ENCODE measurements around the gene CLDN6.
"Not testable (repeated sequence)": the region's sequence is repeated elsewhere in the genome, so short reads cannot be mapped to it uniquely, and the experiment has no call there.

The CLDN6 gene, protein sequence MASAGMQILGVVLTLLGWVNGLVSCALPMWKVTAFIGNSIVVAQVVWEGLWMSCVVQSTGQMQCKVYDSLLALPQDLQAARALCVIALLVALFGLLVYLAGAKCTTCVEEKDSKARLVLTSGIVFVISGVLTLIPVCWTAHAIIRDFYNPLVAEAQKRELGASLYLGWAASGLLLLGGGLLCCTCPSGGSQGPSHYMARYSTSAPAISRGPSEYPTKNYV

DNA sequence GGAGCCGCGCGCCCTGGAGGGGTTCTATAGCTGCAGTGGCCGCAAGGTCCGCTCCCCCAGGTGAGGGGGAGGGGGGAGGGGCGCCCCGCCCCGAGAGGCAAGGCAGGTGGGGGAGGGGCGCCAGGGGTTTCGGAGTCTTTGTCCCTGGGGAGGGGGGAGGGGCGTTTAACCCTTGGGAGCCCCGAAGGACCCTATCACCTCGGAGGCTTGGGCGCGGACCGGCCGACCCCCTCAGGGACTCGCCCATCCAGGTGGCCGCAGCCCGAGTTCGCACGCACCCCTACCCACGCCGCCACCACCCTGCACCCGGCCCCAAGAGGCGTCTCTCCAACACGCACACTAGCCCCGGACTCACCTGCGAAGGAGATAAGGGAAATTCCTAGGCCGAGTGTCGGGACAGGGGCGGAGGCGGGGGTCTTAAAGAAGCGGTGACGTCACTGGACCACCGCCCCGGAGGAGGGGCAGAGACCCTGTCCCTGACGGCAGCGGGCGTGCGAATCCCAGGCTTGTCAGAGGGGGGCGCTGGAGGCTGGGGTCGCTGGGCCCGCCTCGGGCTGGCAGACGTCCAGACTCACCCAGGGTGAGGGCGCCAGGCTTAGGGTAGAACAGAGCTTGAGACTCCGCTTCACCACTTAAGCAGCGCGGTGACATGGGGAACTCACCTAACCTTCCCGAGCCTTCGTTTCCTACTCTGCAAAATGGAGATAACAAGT is at the start of gene CLDN6:
TSS of gene CLDN6 (minus strand) at position 390 of the 713 bp plus-strand sequence. CDS start 2,162 bp downstream, outside the sequence.
- in situ Hi-C loops (cut with MboI; ENCODE audit: low sequenced_read_pairs), result no loop called here

DNA sequence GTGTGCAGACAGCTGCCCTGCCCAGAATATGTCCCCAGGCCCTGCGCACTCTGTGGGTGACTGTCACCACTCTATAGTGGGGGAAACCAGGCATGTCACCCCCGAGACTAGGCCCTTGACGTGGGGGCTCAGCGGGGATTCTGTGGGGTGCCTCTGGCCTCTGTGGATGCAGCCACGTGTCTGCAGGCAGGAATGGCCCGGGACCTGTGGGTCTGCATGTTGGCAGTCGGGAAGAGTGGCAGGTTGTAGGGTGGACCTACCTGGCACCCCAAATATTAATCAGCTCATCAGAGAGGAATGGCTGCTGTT is 48.4 kb upstream of the CLDN6 start:
- in situ Hi-C loops (cut with MboI; ENCODE audit: low sequenced_read_pairs), result no loop called here

DNA sequence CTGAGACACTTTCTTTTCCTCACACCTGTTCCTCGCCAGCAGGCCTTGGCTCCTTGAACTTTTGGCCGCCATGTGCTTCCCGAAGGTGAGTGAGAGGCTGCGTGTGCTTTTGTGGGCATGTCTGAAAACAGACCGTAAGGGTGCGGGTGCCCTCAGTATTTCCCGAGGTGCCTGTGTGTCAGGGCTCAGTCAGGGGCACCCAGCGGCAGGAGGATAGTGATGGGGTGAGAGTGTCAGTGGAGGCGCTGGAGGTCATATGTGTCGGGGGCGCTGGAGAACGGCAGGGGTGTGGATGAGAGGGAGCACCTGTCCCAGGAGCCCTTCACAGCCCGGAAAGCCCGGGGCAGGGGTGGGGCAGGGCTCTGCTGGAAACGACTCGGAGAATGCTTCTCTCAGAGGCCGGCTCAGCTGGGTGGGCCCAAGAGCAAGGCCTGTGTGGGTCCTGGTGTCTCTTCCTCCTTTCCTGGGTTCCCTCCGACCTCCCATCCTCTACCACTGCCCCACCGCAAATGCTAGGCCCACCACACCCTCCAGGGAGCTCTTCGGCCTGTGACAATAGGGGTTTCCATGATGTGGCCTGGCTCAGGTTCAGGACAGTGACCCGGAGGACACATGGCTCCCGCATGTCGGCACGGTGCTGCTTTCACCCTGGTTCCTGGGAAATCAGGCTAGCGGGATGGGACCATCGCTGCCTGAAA is 47.9 kb upstream of the CLDN6 start:
- in situ Hi-C loops (cut with MboI; ENCODE audit: low sequenced_read_pairs), result no loop called here

DNA sequence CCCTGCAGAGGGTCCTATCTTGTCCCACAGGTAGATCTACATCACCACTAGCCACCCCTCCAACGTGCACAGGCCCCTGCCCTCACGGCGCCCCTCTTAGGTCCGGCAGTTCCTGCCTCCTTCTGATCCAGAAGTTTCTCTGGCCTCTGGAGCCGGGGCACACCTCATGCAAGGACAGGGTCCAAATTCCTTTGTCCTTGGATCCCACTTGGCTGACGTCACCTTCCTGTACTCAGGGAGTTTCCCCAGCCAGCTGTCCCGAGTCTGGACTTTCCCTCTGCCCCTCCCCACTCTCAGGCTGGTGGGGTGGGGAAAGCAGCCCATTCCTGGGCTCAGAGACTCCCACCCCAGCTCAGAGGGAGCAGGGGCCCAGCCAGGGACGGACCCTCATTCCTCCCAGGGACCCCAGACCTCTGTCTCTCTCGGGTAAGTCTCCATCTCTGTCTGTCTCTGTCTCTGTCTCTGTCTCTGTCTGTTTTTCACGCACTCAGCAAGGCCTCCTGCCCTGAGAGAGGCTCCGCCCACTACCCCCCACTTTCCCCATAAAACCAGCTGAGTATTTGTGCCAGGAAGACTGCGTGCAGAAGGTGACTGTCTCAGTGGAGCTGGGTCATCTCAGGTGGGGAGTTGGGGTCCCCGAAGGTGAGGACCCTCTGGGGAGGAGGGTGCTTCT is 47.2 kb upstream of the CLDN6 start, which contains the start of gene IL32:
TSS of gene IL32 (plus strand) at position 572 of the 673 bp plus-strand sequence. CDS start 172 bp downstream, outside the sequence.
- in situ Hi-C loops (cut with MboI; ENCODE audit: low sequenced_read_pairs), result no loop called here

DNA sequence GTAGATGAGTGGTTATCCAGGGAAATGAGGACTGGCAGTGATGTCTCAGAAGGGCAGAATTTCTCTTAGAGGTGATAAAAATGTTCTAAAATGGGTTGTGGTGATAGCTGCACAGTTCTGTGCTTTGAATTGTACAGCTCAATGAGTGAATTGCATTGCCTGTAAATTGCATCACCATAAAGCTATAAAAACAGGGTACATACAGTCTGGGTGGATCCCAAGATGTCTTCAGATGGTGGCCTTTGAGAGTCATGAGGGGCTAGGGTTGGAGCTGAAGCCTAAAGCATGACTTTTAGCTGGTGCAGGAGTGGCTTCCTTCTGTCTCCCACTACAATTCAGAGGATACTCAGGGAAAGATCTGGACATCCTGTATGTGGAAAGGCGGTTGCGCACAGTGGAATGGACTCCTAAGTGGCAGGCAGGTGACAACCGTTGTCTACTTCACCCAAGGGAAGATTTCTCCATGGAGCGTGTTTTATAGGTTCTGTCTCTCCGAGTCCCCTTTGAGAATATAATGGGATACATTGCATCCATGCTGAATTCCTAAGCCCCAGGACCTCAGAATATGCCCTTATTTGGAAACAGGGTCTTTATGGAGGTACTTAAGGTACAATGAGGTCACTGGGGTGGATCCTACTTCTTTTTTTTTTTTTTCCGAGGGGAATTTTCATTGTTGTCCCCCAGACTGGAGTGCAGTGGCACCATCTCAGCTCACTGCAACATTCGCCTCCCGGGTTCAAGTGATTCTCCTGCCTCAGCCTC is 45.8 kb upstream of the CLDN6 start:
- in situ Hi-C loops (cut with MboI; ENCODE audit: low sequenced_read_pairs), result no loop called here

DNA sequence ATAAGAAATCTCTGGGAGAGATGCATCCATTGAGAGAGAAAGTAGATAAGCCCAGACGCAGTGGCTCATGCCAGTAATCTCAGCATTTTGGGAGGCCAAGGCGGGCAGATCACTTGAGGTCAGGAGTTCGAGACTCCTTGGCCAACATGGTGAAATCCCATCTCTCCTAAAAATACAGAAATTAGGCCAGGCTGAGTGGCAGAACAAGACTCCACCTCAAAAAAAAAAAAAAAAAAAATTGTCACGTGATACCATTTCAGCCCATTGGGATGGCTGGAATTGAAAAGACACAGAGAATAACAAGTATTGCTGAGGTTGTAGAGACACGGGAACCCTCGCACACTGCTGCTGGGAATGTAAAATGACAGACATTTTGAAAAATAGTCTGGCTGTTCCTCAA is 44.6 kb upstream of the CLDN6 start:
- in situ Hi-C loops (cut with MboI; ENCODE audit: low sequenced_read_pairs), result no loop called here

DNA sequence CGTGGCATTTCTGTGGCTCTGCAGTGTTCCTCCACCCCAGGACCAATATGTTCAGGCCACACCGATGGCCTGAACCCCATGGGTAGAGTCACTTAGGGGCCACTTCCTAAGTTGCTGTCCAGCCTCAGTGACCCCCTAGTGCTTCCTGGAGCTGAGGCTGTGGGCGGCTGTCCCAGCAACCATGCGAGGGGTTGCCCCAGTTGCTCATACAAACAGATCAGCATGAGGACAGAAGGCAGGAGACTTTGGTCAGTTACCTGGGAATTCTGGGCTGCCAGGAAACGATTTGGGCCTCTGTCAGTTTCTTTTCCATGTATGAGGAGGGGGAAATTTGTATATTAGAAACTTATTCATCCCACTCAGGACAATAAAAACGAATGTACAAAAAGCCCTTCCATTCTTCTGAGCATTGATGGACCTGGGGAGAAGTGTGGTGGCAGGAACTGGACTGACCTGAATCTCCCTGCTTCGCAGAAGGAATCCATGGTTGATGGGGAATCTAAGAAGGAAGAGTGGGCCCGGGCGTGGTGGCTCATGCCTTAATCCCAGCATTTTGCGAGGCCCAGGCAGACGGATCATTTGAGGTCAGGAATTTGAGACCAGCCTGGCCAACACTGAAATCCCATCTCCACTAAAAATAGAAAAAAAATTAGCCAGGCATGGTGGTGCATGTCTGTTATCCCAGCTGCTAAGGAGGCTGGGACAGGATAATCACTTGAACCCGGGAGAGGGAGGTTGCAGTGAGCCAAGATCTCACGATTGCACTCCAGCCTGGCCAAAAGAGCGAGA is 42.5 kb upstream of the CLDN6 start:
- in situ Hi-C loops (cut with MboI; ENCODE audit: low sequenced_read_pairs), result no loop called here

DNA sequence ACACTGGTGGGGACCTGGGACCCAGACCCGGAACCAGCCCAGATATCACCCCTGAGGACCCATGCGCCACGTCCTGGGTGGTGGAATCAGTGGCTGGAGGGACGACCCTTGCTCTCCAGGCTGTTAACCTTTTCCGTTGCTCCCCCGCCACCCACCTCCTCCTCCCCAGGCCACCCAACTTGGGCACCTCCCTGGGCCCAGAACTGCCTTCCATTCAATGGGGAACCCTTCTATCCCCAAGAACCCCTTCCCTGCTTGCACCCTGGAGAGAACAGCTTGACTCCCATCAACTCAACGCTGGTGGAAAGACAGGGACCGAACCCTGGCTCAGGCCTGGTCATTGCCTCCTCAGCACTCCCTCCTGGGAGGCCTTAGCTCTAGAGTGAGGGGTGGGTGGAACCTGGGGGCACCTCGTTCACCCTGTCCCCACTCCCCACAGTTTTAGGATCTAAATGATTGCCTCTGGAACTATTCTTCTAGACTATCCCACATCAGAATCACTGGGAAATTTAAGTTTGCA is 41.8 kb upstream of the CLDN6 start:
- in situ Hi-C loops (cut with MboI; ENCODE audit: low sequenced_read_pairs), result no loop called here

DNA sequence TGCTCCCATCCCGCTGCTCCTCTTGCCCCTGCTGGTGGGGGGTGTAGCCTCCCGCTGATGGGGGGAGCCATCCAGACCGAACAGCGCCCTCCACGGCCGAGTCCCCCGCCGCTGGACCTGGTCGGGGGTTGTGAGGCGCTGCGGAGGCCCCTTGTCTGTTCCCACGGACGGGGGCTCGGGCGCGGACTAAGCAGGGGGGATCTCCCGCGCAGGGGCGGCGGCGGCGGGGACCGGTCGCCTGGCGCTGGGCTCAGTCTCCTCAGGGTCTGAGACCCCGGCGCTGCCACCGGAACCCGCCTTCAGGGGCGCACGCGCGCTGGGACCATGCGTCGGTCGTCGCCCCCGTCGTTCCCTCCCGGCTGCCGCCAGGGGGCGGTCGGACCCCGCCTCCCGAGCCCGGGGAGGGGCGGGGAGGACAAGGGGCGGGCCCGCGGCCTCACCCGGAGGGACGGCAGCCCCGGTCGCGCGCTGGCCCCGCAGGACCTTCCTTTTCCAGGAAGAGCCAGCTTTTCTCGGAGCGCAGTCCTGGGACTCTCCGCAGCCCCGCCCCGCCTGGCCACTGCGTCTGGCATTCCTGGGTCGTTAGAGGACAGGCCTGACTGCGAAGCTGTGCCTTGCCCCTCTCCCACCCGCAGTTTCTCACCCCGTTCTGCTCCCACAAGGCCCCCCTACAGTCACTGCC is 41.2 kb upstream of the CLDN6 start:
- in situ Hi-C loops (cut with MboI; ENCODE audit: low sequenced_read_pairs), result no loop called here

DNA sequence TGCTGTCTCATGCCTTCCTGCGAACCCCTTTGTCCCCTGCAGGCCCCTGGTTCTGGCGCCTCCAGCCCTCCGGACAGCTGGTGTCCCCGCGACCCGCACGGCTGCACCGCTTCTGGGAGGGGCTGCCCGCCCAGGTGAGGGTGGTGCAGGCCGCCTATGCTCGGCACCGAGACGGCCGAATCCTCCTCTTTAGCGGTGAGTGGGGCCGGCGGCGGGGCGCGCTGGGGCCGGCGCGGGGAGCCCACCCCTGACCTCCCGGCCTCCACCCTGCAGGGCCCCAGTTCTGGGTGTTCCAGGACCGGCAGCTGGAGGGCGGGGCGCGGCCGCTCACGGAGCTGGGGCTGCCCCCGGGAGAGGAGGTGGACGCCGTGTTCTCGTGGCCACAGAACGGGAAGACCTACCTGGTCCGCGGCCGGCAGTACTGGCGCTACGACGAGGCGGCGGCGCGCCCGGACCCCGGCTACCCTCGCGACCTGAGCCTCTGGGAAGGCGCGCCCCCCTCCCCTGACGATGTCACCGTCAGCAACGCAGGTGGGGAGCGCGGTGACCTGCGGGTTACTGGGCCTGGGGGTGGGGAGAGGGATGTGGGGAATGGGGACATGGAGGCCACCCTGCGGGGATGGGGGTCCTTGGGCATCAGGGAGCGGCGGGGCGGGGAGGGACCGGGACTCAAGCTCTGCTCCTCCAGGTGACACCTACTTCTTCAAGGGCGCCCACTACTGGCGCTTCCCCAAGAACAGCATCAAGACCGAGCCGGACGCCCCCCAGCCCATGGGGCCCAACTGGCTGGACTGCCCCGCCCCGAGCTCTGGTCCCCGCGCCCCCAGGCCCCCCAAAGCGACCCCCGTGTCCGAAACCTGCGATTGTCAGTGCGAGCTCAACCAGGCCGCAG is 40.4 kb upstream of the CLDN6 start:
- in situ Hi-C loops (cut with MboI; ENCODE audit: low sequenced_read_pairs), result no loop called here

DNA sequence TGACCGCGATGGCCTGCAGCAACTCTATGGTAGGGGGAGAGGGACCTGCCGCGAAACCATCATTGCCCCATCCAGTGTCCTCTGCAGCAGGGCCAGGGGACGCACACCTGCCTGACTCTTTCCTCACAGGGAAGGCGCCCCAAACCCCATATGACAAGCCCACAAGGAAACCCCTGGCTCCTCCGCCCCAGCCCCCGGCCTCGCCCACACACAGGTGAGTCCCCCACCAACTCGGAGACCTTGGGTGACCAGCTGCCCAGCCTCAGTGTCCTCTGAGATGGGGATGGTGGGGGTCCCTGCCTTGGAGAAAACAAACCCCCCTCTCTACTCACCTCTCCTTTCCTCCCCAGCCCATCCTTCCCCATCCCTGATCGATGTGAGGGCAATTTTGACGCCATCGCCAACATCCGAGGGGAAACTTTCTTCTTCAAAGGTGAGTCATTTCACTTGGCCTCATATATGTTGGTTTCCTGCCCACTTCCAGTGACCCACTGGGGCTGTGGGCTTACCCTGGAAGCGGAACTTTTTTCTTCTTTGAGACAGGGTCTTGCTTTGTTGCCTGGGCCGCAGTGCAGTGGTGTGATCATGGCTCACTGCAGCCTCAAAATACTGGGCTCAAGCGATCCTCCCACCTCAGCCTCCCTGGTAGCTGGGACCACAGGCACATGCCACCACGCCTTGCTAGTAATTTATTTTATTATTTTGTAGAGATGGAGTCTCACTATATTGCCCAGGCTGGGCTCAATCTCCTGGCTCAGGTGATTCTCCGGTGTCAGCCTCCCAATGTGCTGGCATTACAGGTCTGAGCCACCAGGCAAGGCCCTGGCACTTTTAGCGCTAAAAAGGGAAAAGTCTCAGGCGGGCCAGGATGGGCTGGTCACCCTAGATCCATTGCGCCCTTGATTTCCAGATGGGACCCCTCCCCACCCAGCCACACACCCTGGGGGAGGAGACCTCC is 39.5 kb upstream of the CLDN6 start:
- in situ Hi-C loops (cut with MboI; ENCODE audit: low sequenced_read_pairs), result no loop called here

DNA sequence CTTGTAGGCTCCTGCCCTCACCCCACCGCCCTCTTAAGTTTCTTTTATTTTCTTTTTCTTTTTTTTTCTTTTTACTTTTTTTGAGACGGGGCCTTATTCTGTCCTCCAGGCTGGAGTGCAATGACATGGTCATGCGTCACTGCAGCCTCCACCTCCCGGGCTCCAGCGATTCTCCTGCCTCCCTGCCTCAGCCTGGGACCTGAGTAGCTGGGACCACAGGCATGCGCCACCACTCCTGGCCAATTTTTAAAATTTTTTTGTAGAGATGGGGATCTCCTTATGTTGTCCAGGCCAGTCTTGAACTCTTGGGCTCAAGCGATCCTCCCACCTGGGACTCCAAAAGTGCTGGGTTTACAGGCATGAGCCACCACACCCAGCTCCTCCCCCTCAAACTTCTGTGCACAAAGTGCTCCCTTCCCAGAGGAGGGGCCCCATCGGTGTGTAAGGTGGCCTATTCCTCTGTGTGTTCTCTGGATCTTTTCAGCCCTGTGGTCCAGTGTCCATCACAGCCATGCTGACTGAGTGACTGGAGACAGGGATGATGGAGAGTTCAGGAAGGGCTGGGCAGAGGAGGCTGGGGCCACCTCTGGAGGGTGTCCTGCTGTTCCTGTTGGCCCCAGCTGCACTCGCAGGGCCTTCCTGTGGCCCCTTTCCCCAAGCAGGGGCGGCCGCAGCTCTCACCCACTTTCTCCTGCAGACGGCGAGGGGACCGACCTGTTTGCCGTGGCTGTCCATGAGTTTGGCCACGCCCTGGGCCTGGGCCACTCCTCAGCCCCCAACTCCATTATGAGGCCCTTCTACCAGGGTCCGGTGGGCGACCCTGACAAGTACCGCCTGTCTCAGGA is 38.6 kb upstream of the CLDN6 start:
- in situ Hi-C loops (cut with MboI; ENCODE audit: low sequenced_read_pairs), result no loop called here

DNA sequence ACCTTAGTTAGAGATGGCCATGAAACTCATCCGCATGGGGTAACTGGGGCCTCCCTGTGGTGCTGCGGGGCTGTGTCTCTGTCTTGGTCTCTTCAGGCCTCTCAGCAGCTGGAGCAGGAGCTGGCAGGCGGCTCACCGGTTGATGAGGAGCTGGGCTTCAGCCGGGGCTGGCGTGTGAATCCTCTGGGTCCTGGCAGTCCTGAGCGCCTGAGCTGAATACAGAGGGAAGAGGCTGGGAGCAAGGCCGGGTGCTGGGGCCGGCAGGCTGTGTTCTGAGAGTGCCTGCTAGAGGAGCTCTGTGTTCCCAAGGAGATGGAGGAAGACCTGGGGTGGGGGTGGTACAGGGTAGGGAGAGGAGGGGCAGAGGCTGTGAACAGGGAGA is 37.7 kb upstream of the CLDN6 start:
- in situ Hi-C loops (cut with MboI; ENCODE audit: low sequenced_read_pairs), result not testable (repeated sequence)

DNA sequence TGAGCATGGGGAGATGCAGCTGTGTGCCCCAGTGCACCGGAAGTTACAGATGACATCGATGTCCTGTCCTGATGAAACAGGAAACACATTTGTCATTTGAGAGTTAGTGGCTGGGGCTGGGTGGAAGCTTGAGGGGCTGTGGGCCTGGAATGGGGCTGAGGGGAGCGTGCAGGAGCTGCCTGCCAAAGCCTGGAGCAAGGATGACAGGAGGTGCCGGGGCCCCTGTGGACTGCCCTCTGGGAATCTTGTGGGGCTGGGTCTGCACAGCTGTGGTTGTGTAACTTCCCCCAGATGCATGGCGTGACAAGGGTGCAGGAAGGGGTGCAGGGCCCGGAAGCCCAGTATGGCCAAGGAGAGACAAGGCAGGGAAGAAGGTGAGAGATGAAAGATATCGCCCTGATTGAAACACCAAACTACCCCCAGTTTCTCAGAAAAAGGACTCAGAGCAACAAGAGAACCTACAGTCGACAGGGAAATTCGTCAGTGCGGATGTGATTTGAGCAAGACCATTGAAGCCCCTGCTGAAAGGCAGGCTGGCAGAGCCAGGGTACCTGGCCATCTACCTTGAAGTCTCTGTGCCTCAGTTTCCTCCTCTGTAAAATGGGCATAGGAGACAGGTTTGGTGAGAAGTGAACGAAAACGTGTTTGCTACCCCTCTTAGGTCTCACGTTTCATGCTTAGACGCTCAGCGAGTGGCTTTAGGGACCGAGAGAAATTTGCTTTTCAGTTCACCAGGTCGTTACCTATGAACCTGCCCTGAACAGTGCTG is 37.2 kb upstream of the CLDN6 start:
- in situ Hi-C loops (cut with MboI; ENCODE audit: low sequenced_read_pairs), result no loop called here

DNA sequence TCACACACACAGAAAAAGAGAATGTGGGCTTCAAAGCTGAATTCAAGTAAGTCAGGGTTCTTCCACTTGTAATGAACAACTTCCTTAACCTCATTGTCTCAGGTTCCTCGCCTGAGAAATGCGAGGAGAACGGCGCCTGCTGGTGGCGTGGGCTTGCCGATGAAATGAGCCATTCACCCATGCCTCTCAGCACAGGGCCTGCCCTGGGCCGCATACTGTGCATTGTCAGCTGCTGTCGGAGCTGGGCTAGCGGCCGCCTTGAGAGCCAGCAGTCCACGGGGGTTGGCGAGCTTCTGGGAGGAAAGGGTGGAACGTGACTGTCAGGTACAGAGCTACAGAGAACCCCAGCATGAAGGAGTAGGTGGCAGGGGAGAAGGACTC is 35.3 kb upstream of the CLDN6 start:
- in situ Hi-C loops (cut with MboI; ENCODE audit: low sequenced_read_pairs), result not testable (repeated sequence)

All from HL-60/S4 treated with retinoic acid at 250 ng/mL for 4 days and 3 days (cell line).